K562 (cell line): ENCODE measurements around the gene ANKH.

Experiments used
- ATF3 ChIP-seq, 2 experiments: fragments of 450-650 bp in 1 of 2; sonication (generic) in 1 of 2; formaldehyde crosslinking in 1 of 2; IDR thresholded peaks in 1 of 2; conservative IDR thresholded peaks in 1 of 2; 2 replicates each; pipeline versions ENCODE4 v1.6.1 to v1.8.1; 2016 to 2023; ENCODE audit warnings: mild to moderate bottlenecking in 2 of 2, moderate library complexity in 2 of 2, inconsistent platforms in 1 of 2, missing genetic modification reagents in 1 of 2
- CEBPB ChIP-seq: fragments of 450-650 bp; IDR thresholded peaks from 2 replicates; pipeline ENCODE4 v1.6.1; 2016; ENCODE audit warnings: missing genetic modification characterization, missing compliant biosample characterization
- CTCF ChIP-seq, 3 experiments: IDR thresholded peaks in 2 of 3; conservative IDR thresholded peaks in 1 of 3; 2 replicates each; pipeline ENCODE4 v1.5.1; 2011 to 2012; ENCODE audit warnings: low read length in 3 of 3, mild to moderate bottlenecking in 3 of 3, control low read depth in 2 of 3, improper control_type of control experiment in 1 of 3, inconsistent platforms in 1 of 3, low read depth in 1 of 3, mixed read lengths in 1 of 3, moderate library complexity in 1 of 3; ENCODE audit not compliant: insufficient read depth in 2 of 3
- JUND ChIP-seq, 2 experiments: IDR thresholded peaks; 2 replicates in 1 of 2; 3 replicates in 1 of 2; pipeline ENCODE4 v1.6.1; 2011; ENCODE audit warnings: borderline replicate concordance in 2 of 2, low read depth in 2 of 2, low read length in 2 of 2, improper control_type of control experiment in 1 of 2, missing biosample characterization in 1 of 2, missing genetic modification characterization in 1 of 2, missing genetic modification reagents in 1 of 2
- MAFK ChIP-seq: IDR thresholded peaks from 2 replicates; pipeline ENCODE4 v1.6.1; 2011; ENCODE audit warnings: low read length, improper control_type of control experiment
- NFRKB ChIP-seq: fragments of 450-650 bp; IDR thresholded peaks from 2 replicates; pipeline ENCODE4 v1.6.1; 2016; ENCODE audit warnings: low read depth
- POLR2A ChIP-seq: fragments of 450-650 bp; conservative IDR thresholded peaks from 2 replicates; pipeline ENCODE4 v1.6.1; 2016
- POLR2AphosphoS5 ChIP-seq: IDR thresholded peaks from 2 replicates; pipeline ENCODE4 v1.6.1; 2011; ENCODE audit warnings: mild to moderate bottlenecking, low read depth, low read length, moderate library complexity; ENCODE audit not compliant: control insufficient read depth, insufficient read depth
- RFX1 ChIP-seq: fragments of 450-650 bp; IDR thresholded peaks from 2 replicates; pipeline ENCODE4 v1.6.1; 2016; ENCODE audit warnings: mild to moderate bottlenecking, moderate library complexity
- TBL1XR1 ChIP-seq, 2 experiments: IDR thresholded peaks; 2 replicates each; pipeline ENCODE4 v1.6.1; 2012; ENCODE audit warnings: improper control_type of control experiment in 2 of 2, low read length in 2 of 2, mild to moderate bottlenecking in 1 of 2
- ZBTB7A ChIP-seq: IDR thresholded peaks from 2 replicates; pipeline ENCODE4 v1.6.1; 2011; ENCODE audit warnings: low read depth, mild to moderate bottlenecking, low read length, moderate library complexity, borderline replicate concordance; ENCODE audit not compliant: control insufficient read depth
- ZNF75A ChIP-seq: fragments of 450-650 bp; formaldehyde crosslinking; IDR thresholded peaks from 2 replicates; pipeline ENCODE4 v1.4.0; 2020; ENCODE audit warnings: mild to moderate bottlenecking

GRCh38 chr5:14699807-14700400, 171.7 kb downstream of the ANKH start:
- TF ChIP-seq CEBPB (peak; percentile 89), NFRKB (no peak), POLR2A (no peak), CTCF (IDR thresholded peaks at IDR 0.05 in 2 of 3, conservative IDR thresholded peaks at IDR 0.05 in 1 of 3; ENCODE audit: insufficient read depth in 2 of 3, low read depth in 1 of 3, low read length in 3 of 3) (peak in 1 of 3 experiments; percentile 33; a peak in 2 of 6 replicates), ZBTB7A (no peak), RFX1 (no peak), JUND (IDR thresholded peaks at IDR 0.05; ENCODE audit: borderline replicate concordance, low read depth, low read length) (0 out of 2 replicates have a peak, but pooled peaks have one; percentile 15), JUND (tag; IDR thresholded peaks at IDR 0.05; ENCODE audit: borderline replicate concordance, low read depth, low read length) (peak; percentile 54; the same call in 2 of the 3 replicates), MAFK (peak; percentile 45; the same call in 1 of the 2 replicates), POLR2AphosphoS5 (no peak), TBL1XR1 (IDR thresholded peaks at IDR 0.05; ENCODE audit: low read length in 2 of 2) (no peak), ATF3 (IDR thresholded peaks at IDR 0.05) (no peak), ATF3 (CRISPR knock-in tag; conservative IDR thresholded peaks at IDR 0.05) (no peak), ZNF75A (no peak)
